ENCODE data around the gene MACROH2A1. TPM values are rescaled to one million over a fixed set of nuclear protein-coding genes. Genes with fewer than 3 reads are reported as not detected.

The MACROH2A1 gene
- total RNA-seq, 1 donor from 2014 or later, result 179 TPM

GRCh38 chr5:135296900-135297816, 101.9 kb downstream of the MACROH2A1 start:
- intact Hi-C loops (cut with DNase I), result no loop called here

GRCh38 chr5:135295852-135296251, 103.2 kb downstream of the MACROH2A1 start:
- Histone ChIP-seq H3K9me3 (no peaks in the 10 kb centered on the region), H3K4me1 (no peaks in the 10 kb centered on the region), H3K27me3 (peaks cover 27% of the 10 kb centered on the region), H3K27ac (no peak overlapping the region), H3K36me3 (no peaks in the 10 kb centered on the region), H3K4me3 (no peak overlapping the region)
- intact Hi-C loops (cut with DNase I), result no loop called here
- DNase-seq, result no peak
- ATAC-seq, result no peak
- no peak for TF ChIP-seq CTCF (IDR thresholded peaks at IDR 0.05)

More at GRCh38 chr5:135296900-135297816, 101.9 kb downstream of the MACROH2A1 start:
- TF ChIP-seq CTCF (IDR thresholded peaks at IDR 0.05), result no peak
- no peak overlapping the region for H3K27ac ChIP-seq
- H3K9me3 ChIP-seq, result no peaks in the 10 kb centered on the region
- DNase-seq, result no peak
- H3K4me3 ChIP-seq, result no peak overlapping the region
- peaks cover 27% of the 10 kb centered on the region for H3K27me3 ChIP-seq
- H3K4me1 ChIP-seq, result no peaks in the 10 kb centered on the region
- no peak for ATAC-seq
- H3K36me3 ChIP-seq, result no peaks in the 10 kb centered on the region

GRCh38 chr5:135294793-135295192, 104.2 kb downstream of the MACROH2A1 start:
- Histone ChIP-seq H3K27ac (no peak overlapping the region), H3K36me3 (no peaks in the 10 kb centered on the region), H3K27me3 (peaks cover 27% of the 10 kb centered on the region), H3K9me3 (no peaks in the 10 kb centered on the region), H3K4me1 (no peaks in the 10 kb centered on the region), H3K4me3 (no peak overlapping the region)
- no peak for ATAC-seq
- no peak for DNase-seq
- intact Hi-C loops (cut with DNase I), result no loop called here
- TF ChIP-seq CTCF (IDR thresholded peaks at IDR 0.05), result no peak

GRCh38 chr5:135289651-135290050, 109.4 kb downstream of the MACROH2A1 start:
- H3K36me3 ChIP-seq, result no peaks in the 10 kb centered on the region
- TF ChIP-seq CTCF (IDR thresholded peaks at IDR 0.05), result no peak
- H3K9me3 ChIP-seq, result no peaks in the 10 kb centered on the region
- ATAC-seq, result no peak
- no peak overlapping the region for H3K27ac ChIP-seq
- intact Hi-C loops (cut with DNase I), result no loop called here
- H3K27me3 ChIP-seq, result peaks cover 15% of the 10 kb centered on the region
- H3K4me3 ChIP-seq, result no peak overlapping the region
- no peak for DNase-seq
- H3K4me1 ChIP-seq, result no peaks in the 10 kb centered on the region

GRCh38 chr5:135287551-135287950, 111.5 kb downstream of the MACROH2A1 start:
- no peak for TF ChIP-seq CTCF (IDR thresholded peaks at IDR 0.05)
- no peak for DNase-seq
- no peak overlapping the region for H3K4me3 ChIP-seq
- no peak for ATAC-seq
- H3K27ac ChIP-seq, result no peak overlapping the region
- H3K9me3 ChIP-seq, result no peaks in the 10 kb centered on the region
- no peaks in the 10 kb centered on the region for H3K36me3 ChIP-seq
- intact Hi-C loops (cut with DNase I), result no loop called here
- no peaks in the 10 kb centered on the region for H3K4me1 ChIP-seq
- peaks cover 9% of the 10 kb centered on the region for H3K27me3 ChIP-seq

Other genes starting within 250 kb of the MACROH2A1 start
- gene DCANP1, start 48.1 kb upstream of the MACROH2A1 start, total RNA-seq, result not detected
- gene TIFAB, start 53.1 kb upstream of the MACROH2A1 start, total RNA-seq, result 0.43 TPM
- not detected for gene NEUROG1, start 136.7 kb upstream of the MACROH2A1 start, total RNA-seq
- gene CXCL14, start 179.8 kb upstream of the MACROH2A1 start, total RNA-seq, result 0.38 TPM